H1 (cell line): ENCODE results near the gene VAV2. TPM values are rescaled to one million over a fixed set of nuclear protein-coding genes. Genes with fewer than 3 reads are reported as not detected.

Experiments used
- CTCF ChIA-PET: fragments of 300-600 bp; sonication (Branson Sonifier 250); formaldehyde crosslinking; loops from one replicate; lab custom pipeline; 2021; ENCODE audit not compliant: partially characterized antibody; lab: Charles Lee
- POLR2A ChIA-PET: fragments of 300-600 bp; sonication (Branson Sonifier 250); formaldehyde crosslinking; loops from one replicate; lab custom pipeline; 2021; ENCODE audit warnings: inconsistent platforms; ENCODE audit not compliant: partially characterized antibody; lab: Charles Lee
- DNase-seq, 2 experiments: peaks; one replicate each; pipeline versions ENCODE4 v3.0.0 to v3.0.0-alpha.2; 2010 to 2022; ENCODE audit warnings: low spot score in 2 of 2, low read depth in 1 of 2, mixed read lengths in 1 of 2
- FAIRE-seq: peaks from 2 replicates; lab custom pipeline; 2011; peaks lifted over from hg19 to GRCh38; lab: Jason Lieb, UNC
- H2AFZ ChIP-seq: 2 replicates; pipeline ENCODE4 v1.8.1; 2012; ENCODE audit warnings: low read length, inconsistent platforms
- H2AK5ac ChIP-seq: 2 replicates; pipeline ENCODE4 v1.6.1; 2013; ENCODE audit warnings: low read depth, low read length
- H2BK120ac ChIP-seq: replicated peaks from 2 replicates; pipeline ENCODE3; 2013; ENCODE audit warnings: low read depth, low read length, inconsistent platforms
- H2BK12ac ChIP-seq: 2 replicates; pipeline ENCODE4 v1.6.1; 2013; ENCODE audit warnings: low read depth, low read length
- H2BK15ac ChIP-seq: 2 replicates; pipeline ENCODE4 v1.6.1; 2013; ENCODE audit warnings: low read length
- H2BK20ac ChIP-seq: 2 replicates; pipeline ENCODE4 v1.6.1; 2013; ENCODE audit warnings: low read length
- H2BK5ac ChIP-seq: 2 replicates; pipeline ENCODE4 v1.6.1; 2013; ENCODE audit warnings: low read depth, low read length
- H3K14ac ChIP-seq: 2 replicates; pipeline ENCODE4 v1.6.1; 2013; ENCODE audit warnings: inconsistent platforms; ENCODE audit not compliant: insufficient read length
- H3K18ac ChIP-seq: 2 replicates; pipeline ENCODE4 v1.6.1; 2013; ENCODE audit warnings: low read length; ENCODE audit errors: extremely low read depth
- H3K23ac ChIP-seq: 2 replicates; pipeline ENCODE4 v1.6.1; 2013; ENCODE audit warnings: inconsistent platforms; ENCODE audit not compliant: insufficient read length
- H3K23me2 ChIP-seq: 2 replicates; pipeline ENCODE4 v1.6.1; 2013; ENCODE audit warnings: low read depth, low read length
- H3K27ac ChIP-seq: 2 replicates; pipeline ENCODE4 v1.6.1; 2011; ENCODE audit warnings: low read depth, low read length, inconsistent platforms
- H3K27me3 ChIP-seq, 4 experiments: replicated peaks in 1 of 4; 1 replicate in 1 of 4; 2 replicates in 3 of 4; pipeline versions ENCODE4 v1.6.1 to v1.8.1; 2011 to 2013; ENCODE audit warnings: low read length in 3 of 4, mild to moderate bottlenecking in 3 of 4, inconsistent platforms in 2 of 4, mixed read lengths in 2 of 4, moderate library complexity in 1 of 4; ENCODE audit not compliant: control insufficient read depth in 3 of 4, insufficient read depth in 3 of 4; ENCODE audit errors: extremely low read depth in 1 of 4
- H3K36me3 ChIP-seq, 4 experiments: 2 replicates each; pipeline versions ENCODE4 v1.6.1 to v1.8.1; 2011 to 2013; ENCODE audit warnings: mild to moderate bottlenecking in 4 of 4, low read length in 3 of 4, moderate library complexity in 2 of 4, control low read depth in 1 of 4, inconsistent platforms in 1 of 4; ENCODE audit not compliant: insufficient read depth in 4 of 4, control insufficient read depth in 2 of 4
- H3K4ac ChIP-seq: replicated peaks from 2 replicates; pipeline ENCODE3; 2013; ENCODE audit warnings: low read length, low read depth, mixed read lengths, inconsistent platforms; ENCODE audit not compliant: insufficient read length
- H3K4me1 ChIP-seq, 4 experiments: replicated peaks in 1 of 4; 1 replicate in 1 of 4; 2 replicates in 3 of 4; pipeline versions ENCODE4 v1.6.1 to v1.8.1; 2011 to 2013; ENCODE audit warnings: low read length in 3 of 4, inconsistent platforms in 2 of 4, mixed read lengths in 1 of 4; ENCODE audit not compliant: insufficient read depth in 4 of 4, control insufficient read depth in 3 of 4
- H3K4me2 ChIP-seq, 2 experiments: 2 replicates each; pipeline versions ENCODE4 v1.6.1 to v1.8.1; 2011 to 2013; ENCODE audit warnings: low read depth in 2 of 2, low read length in 2 of 2, control low read depth in 1 of 2, inconsistent platforms in 1 of 2, mild to moderate bottlenecking in 1 of 2; ENCODE audit not compliant: insufficient read depth in 1 of 2
- H3K4me3 ChIP-seq, 4 experiments: fragments of 200-600, 300-600 bp in 1 of 4; sonication (generic), shearing (Covaris generic), sonication (Bioruptor Twin) in 1 of 4; 2 replicates each; pipeline versions ENCODE4 v1.5.1 to v1.8.1; 2011 to 2016; ENCODE audit warnings: low read length in 4 of 4, low read depth in 3 of 4, control low read depth in 2 of 4, inconsistent platforms in 2 of 4, mild to moderate bottlenecking in 2 of 4, mixed read lengths in 1 of 4, moderate library complexity in 1 of 4; ENCODE audit not compliant: insufficient read depth in 2 of 4; ENCODE audit errors: extremely low read depth in 1 of 4
- H3K56ac ChIP-seq: replicated peaks from 2 replicates; pipeline ENCODE3; 2013; ENCODE audit warnings: low read depth, mild to moderate bottlenecking, mixed read lengths, low read length, inconsistent platforms; ENCODE audit not compliant: insufficient read length
- H3K79me1 ChIP-seq: 2 replicates; pipeline ENCODE4 v1.6.1; 2013; ENCODE audit warnings: low read depth, low read length, control low read depth
- H3K79me2 ChIP-seq, 2 experiments: 2 replicates each; pipeline versions ENCODE4 v1.6.1 to v1.8.1; 2012 to 2013; ENCODE audit warnings: low read length in 2 of 2, mild to moderate bottlenecking in 2 of 2, inconsistent platforms in 1 of 2; ENCODE audit not compliant: insufficient read depth in 2 of 2, control insufficient read depth in 1 of 2
- H3K9ac ChIP-seq, 4 experiments: replicated peaks in 1 of 4; 1 replicate in 1 of 4; 2 replicates in 3 of 4; pipeline versions ENCODE4 v1.6.1 to v1.8.1; 2011 to 2013; ENCODE audit warnings: low read depth in 3 of 4, low read length in 3 of 4, control low read depth in 2 of 4, mild to moderate bottlenecking in 2 of 4, moderate library complexity in 2 of 4, inconsistent platforms in 1 of 4; ENCODE audit errors: extremely low read depth in 1 of 4
- H3K9me3 ChIP-seq, 2 experiments: 2 replicates each; pipeline versions ENCODE4 v1.6.1 to v1.8.1; 2012 to 2013; ENCODE audit warnings: mild to moderate bottlenecking in 2 of 2, moderate library complexity in 2 of 2, control low read depth in 1 of 2, inconsistent platforms in 1 of 2, low read depth in 1 of 2, low read length in 1 of 2, mixed read lengths in 1 of 2; ENCODE audit not compliant: insufficient read depth in 2 of 2
- H4K20me1 ChIP-seq, 2 experiments: replicated peaks in 1 of 2; 2 replicates each; pipeline versions ENCODE3 to v1.8.1; 2011 to 2013; ENCODE audit warnings: inconsistent platforms in 2 of 2, low read length in 2 of 2, mild to moderate bottlenecking in 1 of 2; ENCODE audit not compliant: insufficient read depth in 2 of 2, control insufficient read depth in 1 of 2
- H4K5ac ChIP-seq: 2 replicates; pipeline ENCODE4 v1.6.1; 2013; ENCODE audit warnings: low read length, low read depth, mixed read lengths, inconsistent platforms; ENCODE audit not compliant: insufficient read length
- H4K8ac ChIP-seq: 2 replicates; pipeline ENCODE4 v1.8.0; 2013; ENCODE audit warnings: mild to moderate bottlenecking, moderate library complexity, low read length, inconsistent platforms; ENCODE audit not compliant: insufficient read depth; ENCODE audit errors: extremely low read depth
- H4K91ac ChIP-seq: replicated peaks from 2 replicates; pipeline ENCODE3; 2013; ENCODE audit warnings: low read length, mixed read lengths, inconsistent platforms; ENCODE audit not compliant: insufficient read length
- CREB1 ChIP-seq: IDR thresholded peaks from 2 replicates; pipeline ENCODE4 v1.6.1; 2012; ENCODE audit warnings: inconsistent platforms
- HDAC6 ChIP-seq: IDR thresholded peaks from one replicate; pipeline ENCODE4 v1.7.1; 2012; ENCODE audit warnings: low read depth, mild to moderate bottlenecking, inconsistent platforms, low read length, moderate library complexity
- JUND ChIP-seq: IDR thresholded peaks from 2 replicates; pipeline ENCODE4 v1.6.1; 2011; ENCODE audit warnings: mild to moderate bottlenecking, improper control_type of control experiment, low read length
- RAD21 ChIP-seq, 2 experiments: IDR thresholded peaks in 1 of 2; conservative IDR thresholded peaks in 1 of 2; 2 replicates each; pipeline ENCODE4 v1.6.1; 2011; ENCODE audit warnings: low read depth in 2 of 2, low read length in 2 of 2, improper control_type of control experiment in 1 of 2, inconsistent platforms in 1 of 2, mild to moderate bottlenecking in 1 of 2, moderate library complexity in 1 of 2
- WGBS, 2 experiments: shearing (Covaris generic) in 1 of 2; methylation state at CpG; one replicate each; pipeline versions ENCODE4 v1.1.6 to v1.1.7; 2013 to 2015; ENCODE audit warnings: low lambda C conversion rate in 2 of 2, mixed read lengths in 2 of 2, inconsistent platforms in 1 of 2, low coverage in 1 of 2, missing lambda C conversion rate in 1 of 2; ENCODE audit not compliant: insufficient replicate concordance in 2 of 2, insufficient coverage in 1 of 2, insufficient read length in 1 of 2; ENCODE audit errors: extremely low coverage in 1 of 2, missing lambda C conversion rate in 1 of 2; 5-methylcytosine and 5-hydroxymethylcytosine counted together
- polyA plus RNA-seq, 7 experiments: library from polyadenylated mRNA; depleted of rRNA in 3 of 7; stranded (reverse) in 5 of 7; unstranded in 2 of 7; fragments of >200 nt in 5 of 7; fragments of 200-250 nt in 2 of 7; gene quantifications; 1 replicate in 5 of 7; 2 replicates in 1 of 7; 4 replicates in 1 of 7; pipeline versions ENCODE4 v1.2.1 to v1.2.3, GENCODE V29; 2011 to 2013; ENCODE audit warnings: missing spikeins in 2 of 7, mixed read lengths in 2 of 7
- total RNA-seq: library from RNA; stranded (reverse); fragmentation: NEBNext Ultra II Directional; extraction: Animal tissue kit (Norgen Biotek cat#: 25700); gene quantifications from 2 replicates; pipeline ENCODE4 v1.2.1, GENCODE V29; 2021

VAV2 gene
- total and polyA plus RNA-seq, 2 of the 8 experiments (the other 6 are each of a cell fraction or from before 2014, with no cell fraction given), result 13.6 to 37.6 TPM

DNA sequence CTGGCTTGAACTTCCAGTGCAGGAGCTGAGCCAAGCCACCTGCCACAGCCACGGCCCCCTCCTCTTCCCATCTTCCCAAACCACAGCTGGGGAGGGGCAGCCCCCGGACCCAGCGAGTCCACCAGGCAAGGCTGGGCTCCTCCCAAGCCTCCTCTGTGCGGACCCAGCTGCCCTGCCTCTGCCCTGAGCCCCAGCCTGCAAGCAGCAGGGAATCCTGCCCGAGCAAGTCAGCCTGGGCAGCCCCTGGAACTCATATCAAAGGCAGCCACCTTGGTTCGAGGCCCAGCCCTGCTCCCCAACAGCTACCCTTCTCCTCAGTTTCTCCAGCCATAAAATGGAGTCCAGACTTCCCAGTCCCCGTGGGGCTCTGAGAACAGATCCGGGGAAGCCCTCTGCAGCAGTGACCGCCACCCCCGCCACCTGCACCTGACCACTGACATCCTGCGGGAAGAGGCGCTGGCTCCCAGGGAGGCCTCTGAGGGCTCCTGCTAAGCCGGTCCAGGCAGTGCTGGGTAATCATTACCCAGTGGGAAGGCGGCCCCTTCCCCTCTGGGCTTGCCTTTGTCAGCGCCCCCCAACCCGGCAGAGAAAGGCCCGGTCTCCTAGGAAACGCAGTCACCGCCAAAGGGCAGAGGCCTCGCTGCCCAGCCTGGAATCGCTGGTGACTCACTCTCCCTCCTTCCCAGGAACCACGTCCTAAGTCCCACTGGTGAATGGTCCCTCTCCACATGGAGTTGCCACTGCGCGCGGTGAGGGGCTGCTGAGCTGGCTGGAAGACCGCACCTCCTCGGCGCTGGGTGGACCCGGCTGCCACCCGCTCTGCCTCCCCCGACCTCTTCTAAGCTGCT lies 1.5 kb downstream of the VAV2 start:
- no peak overlapping the region for H3K27ac ChIP-seq
- no peak for DNase-seq

More for the DNA sequence above, 1.5 kb downstream of the VAV2 start:
- 24% methylated on average over 23 of the region's 31 CpGs; no CpG with 5 or more reads in 1 of the 2 experiments for WGBS, 2 experiments
- Histone ChIP-seq H4K5ac (no peak overlapping the region), H3K18ac (peak overlapping the region; percentile 2; the same call in 1 of the 2 replicates), H3K9me3 (no peaks in the 10 kb centered on the region), H3K4me3 (peak overlapping the region; percentile 40 to 93 (median 62)), H3K36me3 (no peaks in the 10 kb centered on the region), H4K20me1 (peaks cover 23 to 30% of the 10 kb centered on the region in 2 experiments), H4K91ac (peak overlapping the region; percentile 65), H3K4me2 (peak overlapping the region; percentile 78 to 88), H3K79me2 (peaks cover 17 to 53% of the 10 kb centered on the region in 2 experiments; a peak in 3 of 4 replicates), H2BK12ac (no peak overlapping the region), H3K14ac (no peak overlapping the region), H3K4ac (no peak overlapping the region), H3K79me1 (peaks cover 10% of the 10 kb centered on the region; the same call in 1 of the 2 replicates), H4K8ac (peak overlapping the region; percentile 53; the same call in 1 of the 2 replicates), H3K27me3 (no peaks in the 10 kb centered on the region), H2BK120ac (no peak overlapping the region), H3K56ac (no peak overlapping the region), H2BK5ac (no peak overlapping the region; the same call in 1 of the 2 replicates), H3K23me2 (peaks cover 4% of the 10 kb centered on the region; the same call in 1 of the 2 replicates), H3K9ac (peak overlapping the region in 3 of 4 experiments; percentile 6 to 45 (median 38); a peak in 3 of 7 replicates), H2BK15ac (no peak overlapping the region), H2AFZ (no peak overlapping the region), H3K4me1 (peaks cover 0 to 20% (median 14%) of the 10 kb centered on the region in 4 experiments; a peak in 5 of 7 replicates), H2BK20ac (no peak overlapping the region), H3K23ac (no peak overlapping the region), H2AK5ac (no peak overlapping the region)
- no peak for FAIRE-seq
- ChIA-PET POLR2A (interaction anchor here (0.9 to 1.2 kb wide), 5 partner anchors 11 to 335 kb away, joined by 3 to 4 read pairs (median 3); no protein-coding TSS in a partner anchor), CTCF (interaction anchor here (0.9 to 1.9 kb wide), 4 partner anchors 10 to 247 kb away, joined by 3 to 9 read pairs (median 4); no protein-coding TSS in a partner anchor)
- TF ChIP-seq RAD21 (IDR thresholded peaks at IDR 0.05 in 1 of 2, conservative IDR thresholded peaks at IDR 0.05 in 1 of 2; ENCODE audit: low read depth in 2 of 2, low read length in 2 of 2) (no peak), HDAC6 (no peak), CREB1 (no peak), JUND (0 out of 2 replicates have a peak, but pooled peaks have one; percentile 65)
